Fibroblast of pulmonary artery (primary cell): ENCODE results near the gene OR2AG2.

ENCODE experiments used
- DNase-seq: peaks from one replicate; pipeline ENCODE4 v3.0.0-alpha.2; 2010; ENCODE audit warnings: low read depth
- H3K4me3 ChIP-seq: replicated peaks from 2 replicates; pipeline ENCODE4 v1.5.1; 2011; ENCODE audit warnings: low read depth, mild to moderate bottlenecking, control low read depth, low read length, moderate library complexity
- CTCF ChIP-seq: IDR thresholded peaks from 2 replicates; pipeline ENCODE4 v1.5.1; 2011; ENCODE audit warnings: mild to moderate bottlenecking, control low read depth, low read length, inconsistent platforms; ENCODE audit errors: missing control alignments

Gene OR2AG2

GRCh38 chr11:6755303-6755952 lies 16.3 kb downstream of the OR2AG2 start:
- H3K4me3 ChIP-seq = no peak overlapping the region
- peak; percentile 96 for TF ChIP-seq CTCF
- peak; percentile 63 for DNase-seq

DNA sequence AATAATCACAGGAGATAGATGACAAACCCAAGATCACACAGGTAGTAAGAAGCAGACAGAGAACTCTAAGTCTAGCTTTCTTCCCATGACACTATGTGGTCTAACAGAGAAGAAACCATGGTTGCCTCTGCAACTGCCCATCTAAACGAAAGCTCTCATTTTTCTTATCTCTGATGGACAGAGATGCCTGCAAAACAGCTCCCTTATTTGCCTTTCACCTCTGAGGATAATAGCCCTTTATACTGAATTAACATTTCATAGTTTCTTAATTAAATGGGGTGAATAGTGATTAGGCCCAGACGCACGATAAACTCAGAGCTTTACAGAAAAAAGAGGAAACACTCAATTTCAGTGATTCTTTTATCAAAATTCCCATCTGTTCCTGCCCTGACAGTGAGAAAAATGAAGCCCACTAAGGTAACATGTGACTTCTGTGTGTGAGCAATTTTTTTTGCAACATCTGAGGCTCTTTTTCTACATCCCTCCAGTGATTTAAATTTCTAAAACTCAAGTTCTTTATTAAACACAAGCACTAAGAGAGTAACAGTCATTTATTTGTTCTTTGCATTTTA lies 24.6 kb downstream of the OR2AG2 start:
- TF ChIP-seq CTCF = no peak
- H3K4me3 ChIP-seq = no peak overlapping the region
- no peak for DNase-seq

- no peak for DNase-seq
- no peak for TF ChIP-seq CTCF
- no peak overlapping the region for H3K4me3 ChIP-seq
Observed at GRCh38 chr11:6746626-6747025, 25.1 kb downstream of the OR2AG2 start.

DNA sequence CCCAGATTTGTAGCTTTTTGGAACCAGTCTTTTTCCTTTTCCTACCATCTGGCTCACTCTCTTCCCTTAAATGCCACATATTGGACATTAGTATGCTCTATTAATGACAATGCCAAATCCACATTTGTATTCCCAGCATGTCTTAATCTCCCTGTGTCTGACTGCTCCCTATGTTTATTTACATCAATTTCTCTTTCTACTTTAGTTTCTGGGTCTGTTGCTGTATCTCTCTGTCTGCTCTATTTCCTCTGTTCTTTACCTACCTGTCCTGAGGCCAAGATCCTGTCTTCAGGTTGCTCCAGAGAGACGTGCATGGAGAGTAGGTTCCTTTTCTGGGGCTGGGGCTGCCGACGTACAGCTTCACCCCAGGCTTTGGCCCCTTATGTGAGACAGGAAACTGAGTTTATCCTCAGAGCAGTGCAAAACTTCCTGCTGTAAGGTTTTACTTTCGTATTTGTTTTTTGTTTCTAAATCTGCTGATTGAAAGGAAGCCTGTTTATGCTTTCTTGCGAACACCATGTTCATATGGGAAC lies 25.6 kb downstream of the OR2AG2 start:
- H3K4me3 ChIP-seq = no peak overlapping the region
- DNase-seq = peak; percentile 13

DNA sequence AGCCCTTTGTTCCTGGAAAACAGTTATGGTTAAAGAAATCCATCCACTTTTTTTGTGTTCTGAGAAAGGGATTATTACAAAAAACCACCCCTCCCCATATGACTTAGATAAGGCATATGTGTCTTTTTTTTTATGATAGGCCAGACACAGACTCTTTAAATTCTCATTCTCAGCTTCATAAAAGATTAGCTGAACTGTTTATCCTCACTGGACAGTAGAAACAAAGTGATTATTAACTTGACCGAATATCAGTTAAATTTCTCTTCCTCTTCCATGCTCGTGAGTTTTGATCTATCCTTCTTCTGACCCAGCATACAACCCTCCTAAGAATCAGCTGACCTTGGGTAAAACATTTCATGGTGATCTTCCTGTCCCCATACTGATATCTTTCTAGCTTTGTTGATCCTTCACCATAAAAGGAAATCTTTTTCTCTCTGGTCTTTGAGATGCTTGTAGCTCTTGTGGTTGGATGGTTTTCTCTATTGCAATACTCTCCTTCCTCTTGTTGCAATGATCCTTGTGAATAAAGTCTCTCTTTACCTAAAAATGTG lies 26.2 kb downstream of the OR2AG2 start:
- no peak overlapping the region for H3K4me3 ChIP-seq
- DNase-seq = no peak
- TF ChIP-seq CTCF = no peak

More for the DNA sequence above, 25.6 kb downstream of the OR2AG2 start:
- TF ChIP-seq CTCF = no peak

- DNase-seq = no peak
- no peak overlapping the region for H3K4me3 ChIP-seq
- no peak for TF ChIP-seq CTCF
Observed at GRCh38 chr11:6745018-6745417, 26.8 kb downstream of the OR2AG2 start.
